Endodermal cell (in vitro differentiated cells): ENCODE measurements around the gene HPCAL1. TPM values are rescaled to one million over a fixed set of nuclear protein-coding genes. Genes with fewer than 3 reads are reported as not detected.
A peak's percentile ranks its signal among the peaks of the same experiment; 100 is the strongest.

ENCODE experiments used
- DNase-seq: peaks from one replicate; pipeline ENCODE4 v3.0.0-alpha.2; 2017
- H3K27ac ChIP-seq: 2 replicates; pipeline ENCODE4 v1.5.1; 2013; ENCODE audit warnings: mild to moderate bottlenecking, low read depth, low read length, moderate library complexity
- H3K27me3 ChIP-seq: 2 replicates; pipeline ENCODE4 v1.6.1; 2013; ENCODE audit warnings: mild to moderate bottlenecking, low read length, moderate library complexity; ENCODE audit not compliant: insufficient read depth, control insufficient read depth, poor library complexity, severe bottlenecking
- H3K36me3 ChIP-seq: 2 replicates; pipeline ENCODE4 v1.7.0; 2013; ENCODE audit warnings: mild to moderate bottlenecking, low read length, moderate library complexity; ENCODE audit not compliant: control insufficient read depth, insufficient read depth
- H3K4me1 ChIP-seq: one replicate; pipeline ENCODE4 v1.7.0; 2013; ENCODE audit warnings: low read length; ENCODE audit not compliant: control insufficient read depth, insufficient read depth
- H3K4me3 ChIP-seq: 2 replicates; pipeline ENCODE4 v1.5.1; 2013; ENCODE audit warnings: mild to moderate bottlenecking, low read length, moderate library complexity
- H3K9ac ChIP-seq: 2 replicates; pipeline ENCODE4 v1.6.1; 2013; ENCODE audit warnings: mild to moderate bottlenecking, low read length, moderate library complexity; ENCODE audit not compliant: poor library complexity, severe bottlenecking; ENCODE audit errors: extremely low read depth
- H3K9me3 ChIP-seq: 2 replicates; pipeline ENCODE4 v1.6.1; 2013; ENCODE audit warnings: mild to moderate bottlenecking, low read length, moderate library complexity; ENCODE audit not compliant: control insufficient read depth
- H3K27ac Mint-ChIP-seq: 2 replicates; pipeline ENCODE4 v1.8.0; 2020; ENCODE audit warnings: mixed read lengths
- H3K27me3 Mint-ChIP-seq: 2 replicates; pipeline ENCODE4 v1.8.0; 2021; ENCODE audit warnings: mild to moderate bottlenecking, mixed read lengths; ENCODE audit not compliant: insufficient read depth
- H3K36me3 Mint-ChIP-seq: 2 replicates; pipeline ENCODE4 v1.8.0; 2020; ENCODE audit warnings: low read depth, mixed read lengths
- H3K4me1 Mint-ChIP-seq: 2 replicates; pipeline ENCODE4 v1.8.0; 2020; ENCODE audit warnings: mixed read lengths
- H3K4me3 Mint-ChIP-seq: 2 replicates; pipeline ENCODE4 v1.8.0; 2020; ENCODE audit warnings: mild to moderate bottlenecking, moderate library complexity, mixed read lengths
- H3K9me3 Mint-ChIP-seq: 2 replicates; pipeline ENCODE4 v1.8.0; 2020; ENCODE audit warnings: mild to moderate bottlenecking, mixed read lengths
- CTCF ChIP-seq: fragments of 200-600 bp; sonication (generic); conservative IDR thresholded peaks from 2 replicates; pipeline ENCODE4 v1.5.0; 2021; ENCODE audit warnings: antibody characterized with exemption, mild to moderate bottlenecking
- WGBS, 2 experiments: methylation state at CpG; one replicate each; pipeline versions ENCODE4 v1.1.5 to v1.1.7; 2013; ENCODE audit warnings: missing lambda C conversion rate in 2 of 2, mixed read lengths in 1 of 2; ENCODE audit not compliant: insufficient coverage in 1 of 2, insufficient read length in 1 of 2; 5-methylcytosine and 5-hydroxymethylcytosine counted together
- total RNA-seq, 2 donors: library from RNA; stranded (reverse); fragmentation: NEBNext Ultra II Directional in 1 of 2; extraction: Animal tissue kit (Norgen Biotek cat#: 25700) in 1 of 2; gene quantifications; 2 replicates in 1 of 2; 3 replicates in 1 of 2; pipeline ENCODE4 v1.2.1, GENCODE V29; 2021

Gene HPCAL1
- total RNA-seq, 2 donors from 2014 or later, result 6.8 to 8.1 TPM

DNA sequence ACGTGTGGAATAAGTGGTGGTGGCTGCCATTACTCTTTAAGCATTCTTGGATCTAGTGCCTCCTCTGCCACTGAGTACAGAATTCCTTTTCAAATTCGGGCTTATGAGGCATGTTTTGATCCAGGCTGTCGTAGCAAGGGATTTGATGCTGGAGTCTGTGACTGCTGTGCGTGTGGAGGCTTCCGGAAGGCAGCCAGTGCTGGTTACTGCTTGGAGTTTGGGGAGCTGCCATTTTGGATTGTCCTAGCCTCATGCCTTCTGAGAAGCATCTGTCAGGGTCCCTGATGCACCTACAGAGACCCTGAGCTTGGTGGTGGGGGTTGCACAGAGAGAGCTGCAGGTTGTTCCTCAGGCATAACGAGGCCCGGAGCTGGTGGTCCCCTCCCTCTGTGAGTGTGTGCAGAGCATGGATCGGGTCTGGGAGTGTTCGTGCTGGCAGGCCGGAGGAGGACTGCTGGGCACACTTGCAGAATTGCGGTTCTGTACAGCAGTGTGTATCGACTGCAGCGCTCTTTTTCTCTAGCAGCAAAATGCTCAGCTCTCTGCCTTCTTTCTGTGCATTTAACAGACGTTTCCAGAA, 7.7 kb downstream of the HPCAL1 start:
- no peak overlapping the region for H3K27ac ChIP-seq
- H3K4me3 Mint-ChIP-seq, result no peak overlapping the region
- TF ChIP-seq CTCF, result no peak
- peaks cover 22% of the 10 kb centered on the region for H3K27me3 ChIP-seq
- no peaks in the 10 kb centered on the region for H3K9me3 ChIP-seq
- no peak overlapping the region for H3K27ac Mint-ChIP-seq
- no peaks in the 10 kb centered on the region for H3K9me3 Mint-ChIP-seq
- no peak overlapping the region for H3K9ac ChIP-seq
- no peaks in the 10 kb centered on the region for H3K4me1 ChIP-seq
- WGBS, 2 experiments, result 95 to 96% methylated on average over 10 to 14 of the region's 14 CpGs
- no peak overlapping the region for H3K4me3 ChIP-seq
- peaks cover 26% of the 10 kb centered on the region for H3K27me3 Mint-ChIP-seq
- no peaks in the 10 kb centered on the region for H3K36me3 ChIP-seq
- no peak for DNase-seq
- H3K36me3 Mint-ChIP-seq, result no peaks in the 10 kb centered on the region
- H3K4me1 Mint-ChIP-seq, result peaks cover 24% of the 10 kb centered on the region

GRCh38 chr2:10311736-10312135, 9.0 kb downstream of the HPCAL1 start:
- Mint-ChIP-seq H3K4me3 (no peak overlapping the region), H3K27ac (no peak overlapping the region), H3K9me3 (no peaks in the 10 kb centered on the region), H3K27me3 (peaks cover 13% of the 10 kb centered on the region), H3K36me3 (no peaks in the 10 kb centered on the region), H3K4me1 (peaks cover 23% of the 10 kb centered on the region)
- Histone ChIP-seq H3K27ac (no peak overlapping the region), H3K9ac (no peak overlapping the region), H3K4me1 (no peaks in the 10 kb centered on the region), H3K4me3 (no peak overlapping the region), H3K36me3 (no peaks in the 10 kb centered on the region), H3K27me3 (peaks cover 9% of the 10 kb centered on the region), H3K9me3 (no peaks in the 10 kb centered on the region)
- no peak for TF ChIP-seq CTCF
- 90 to 93% methylated on average over 4 of the region's 4 CpGs for WGBS, 2 experiments
- peak; percentile 8 for DNase-seq

- H3K9ac ChIP-seq, result no peak overlapping the region
- H3K9me3 ChIP-seq, result no peaks in the 10 kb centered on the region
- peaks cover 1% of the 10 kb centered on the region for H3K27me3 ChIP-seq
- WGBS, 2 experiments, result 95 to 100% methylated on average over 4 to 5 of the region's 5 CpGs
- H3K27me3 Mint-ChIP-seq, result peaks cover 5% of the 10 kb centered on the region
- TF ChIP-seq CTCF, result no peak
- no peak overlapping the region for H3K27ac ChIP-seq
- no peaks in the 10 kb centered on the region for H3K9me3 Mint-ChIP-seq
- no peaks in the 10 kb centered on the region for H3K4me1 ChIP-seq
- no peaks in the 10 kb centered on the region for H3K36me3 Mint-ChIP-seq
- no peaks in the 10 kb centered on the region for H3K36me3 ChIP-seq
- no peak overlapping the region for H3K4me3 Mint-ChIP-seq
- peaks cover 23% of the 10 kb centered on the region for H3K4me1 Mint-ChIP-seq
- DNase-seq, result peak; percentile 6
- H3K4me3 ChIP-seq, result no peak overlapping the region
- H3K27ac Mint-ChIP-seq, result no peak overlapping the region
Observed at GRCh38 chr2:10312437-10312957, 9.8 kb downstream of the HPCAL1 start.
